Measurements from ENCODE around the gene HIGD2A.

- no peak for TF ChIP-seq CTCF (IDR thresholded peaks at IDR 0.05)
- no peak for TF ChIP-seq POLR2A (IDR thresholded peaks at IDR 0.05)
- TF ChIP-seq EP300 (IDR thresholded peaks at IDR 0.05) = no peak
Measured at GRCh38 chr5:176397736-176398420, 9.3 kb downstream of the HIGD2A start.
